HCT116 (cell line): ENCODE data around the gene KCND2. TPM values are rescaled to one million over a fixed set of nuclear protein-coding genes. Genes with fewer than 3 reads are reported as not detected.

Source experiments
- ATAC-seq: fragments of 200-7000 bp; cut with Tn5 transposase; 2 replicates; pipeline ENCODE4 v1.9.1; 2020; ENCODE audit warnings: mild to moderate bottlenecking, moderate library complexity
- BruUV-seq: library from RNA; stranded (reverse); fragments of 400-500 nt; replicated peaks from 2 replicates; lab custom pipeline; 2021; lab: Mats Ljungman, UMichigan
- CTCF ChIA-PET: fragments of 300-600 bp; sonication (Branson Sonifier 250); formaldehyde crosslinking; loops from one replicate; lab custom pipeline; 2021; ENCODE audit warnings: antibody characterized with exemption; lab: Charles Lee
- POLR2A ChIA-PET: fragments of 300-600, 350-600 bp; sonication (Branson Sonifier 250); formaldehyde crosslinking; loops from one replicate; lab custom pipeline; 2021; ENCODE audit warnings: antibody characterized with exemption; lab: Charles Lee
- RAD21 ChIA-PET, 2 experiments: fragments of 300-600 bp; sonication (Branson Sonifier 250); formaldehyde crosslinking; loops; one replicate each; lab custom pipeline; 2023; ENCODE audit warnings: low total read pairs in 2 of 2; ENCODE audit not compliant: uncharacterized antibody in 2 of 2, unreplicated experiment in 2 of 2, low non-redundant PET in 1 of 2; lab: Charles Lee
- DNase-seq: peaks from one replicate; pipeline ENCODE4 v3.0.0-alpha.2; 2010; ENCODE audit warnings: low read depth, low spot score
- H2AFZ ChIP-seq: fragments of 200-600 bp; shearing (Covaris generic), sonication (generic); 2 replicates; pipeline ENCODE4 v1.6.1; 2017; ENCODE audit warnings: low read depth, mixed run types, mixed read lengths, antibody characterized with exemption, low read length; ENCODE audit not compliant: poor library complexity, severe bottlenecking
- H3K27ac ChIP-seq: 2 replicates; pipeline ENCODE4 v1.5.1; 2012; ENCODE audit warnings: low read depth, low read length
- H3K27me3 ChIP-seq: fragments of 200-600 bp; sonication (generic); 2 replicates; pipeline ENCODE4 v1.6.1; 2016; ENCODE audit warnings: mixed run types, low read length, mixed read lengths; ENCODE audit not compliant: insufficient read depth
- H3K36me3 ChIP-seq, 2 experiments: fragments of 200-500 bp in 1 of 2; fragments of 200-600 bp in 1 of 2; sonication (Bioruptor generic) in 1 of 2; sonication (generic) in 1 of 2; 2 replicates each; pipeline versions ENCODE4 v1.5.1 to v1.6.1; 2014 to 2016; ENCODE audit warnings: low read length in 2 of 2, inconsistent platforms in 1 of 2, mixed read lengths in 1 of 2, mixed run types in 1 of 2; ENCODE audit not compliant: insufficient read depth in 2 of 2, control insufficient read depth in 1 of 2
- H3K4me1 ChIP-seq, 2 experiments: fragments of 200-600 bp in 1 of 2; sonication (generic) in 1 of 2; 2 replicates each; pipeline versions ENCODE4 v1.5.1 to v1.6.1; 2012 to 2017; ENCODE audit warnings: low read length in 2 of 2, inconsistent platforms in 1 of 2, mild to moderate bottlenecking in 1 of 2, mixed read lengths in 1 of 2, mixed run types in 1 of 2, moderate library complexity in 1 of 2; ENCODE audit not compliant: insufficient read depth in 2 of 2, control insufficient read depth in 1 of 2
- H3K4me2 ChIP-seq: fragments of 200-600 bp; sonication (generic); 2 replicates; pipeline ENCODE4 v1.6.1; 2017; ENCODE audit warnings: mixed run types, low read length, mixed read lengths
- H3K4me3 ChIP-seq, 2 experiments: fragments of 200-600 bp in 1 of 2; sonication (generic) in 1 of 2; replicated peaks in 1 of 2; 2 replicates each; pipeline ENCODE4 v1.5.1; 2011 to 2016; ENCODE audit warnings: low read length in 2 of 2, control low read depth in 1 of 2, low read depth in 1 of 2, mild to moderate bottlenecking in 1 of 2, mixed read lengths in 1 of 2, mixed run types in 1 of 2
- H3K79me2 ChIP-seq: fragments of 200-600 bp; sonication (generic); 2 replicates; pipeline ENCODE4 v1.6.1; 2017; ENCODE audit warnings: mild to moderate bottlenecking, mixed run types, low read length, moderate library complexity, mixed read lengths; ENCODE audit not compliant: insufficient read depth
- H3K9ac ChIP-seq: fragments of 200-600 bp; sonication (generic); 2 replicates; pipeline ENCODE4 v1.6.1; 2016; ENCODE audit warnings: low read length, mixed read lengths
- H3K9me2 ChIP-seq: fragments of 200-600 bp; sonication (generic), shearing (Covaris generic); 2 replicates; pipeline ENCODE4 v1.6.1; 2017; ENCODE audit warnings: mixed run types, mild to moderate bottlenecking, moderate library complexity; ENCODE audit not compliant: insufficient read depth
- H3K9me3 ChIP-seq, 2 experiments: fragments of 200-500 bp in 1 of 2; fragments of 200-600 bp in 1 of 2; sonication (Bioruptor generic) in 1 of 2; sonication (generic) in 1 of 2; 2 replicates each; pipeline ENCODE4 v1.6.1; 2014 to 2017; ENCODE audit warnings: low read length in 2 of 2, mixed read lengths in 2 of 2, inconsistent platforms in 1 of 2, low read depth in 1 of 2, mild to moderate bottlenecking in 1 of 2, mixed run types in 1 of 2, moderate library complexity in 1 of 2; ENCODE audit not compliant: control insufficient read depth in 1 of 2, insufficient read depth in 1 of 2
- H4K20me1 ChIP-seq: fragments of 200-600 bp; sonication (generic), shearing (Covaris generic); 2 replicates; pipeline ENCODE4 v1.6.1; 2017; ENCODE audit warnings: mixed run types, mild to moderate bottlenecking, moderate library complexity; ENCODE audit not compliant: insufficient read depth
- CBX3 ChIP-seq: IDR thresholded peaks from 2 replicates; pipeline ENCODE4 v1.6.1; 2012; ENCODE audit warnings: low read depth
- CTCF ChIP-seq, 3 experiments: fragments of 200-600 bp in 1 of 3; sonication (generic) in 1 of 3; IDR thresholded peaks in 2 of 3; conservative IDR thresholded peaks in 1 of 3; 2 replicates each; pipeline ENCODE4 v1.5.1; 2012 to 2017; ENCODE audit warnings: low read depth in 2 of 3, low read length in 2 of 3, antibody characterized with exemption in 1 of 3, borderline replicate concordance in 1 of 3, control low read depth in 1 of 3, mild to moderate bottlenecking in 1 of 3, mixed read lengths in 1 of 3, mixed run types in 1 of 3, moderate library complexity in 1 of 3; ENCODE audit not compliant: insufficient read depth in 1 of 3
- EZH2 ChIP-seq: fragments of 200-600 bp; sonication (generic); IDR thresholded peaks from 2 replicates; pipeline ENCODE4 v1.6.1; 2017; ENCODE audit warnings: antibody characterized with exemption, mixed run types
- EZH2phosphoT487 ChIP-seq: fragments of 200-600 bp; IDR thresholded peaks from 2 replicates; pipeline ENCODE4 v1.6.1; 2018; ENCODE audit warnings: antibody characterized with exemption, borderline replicate concordance
- FOSL1 ChIP-seq: IDR thresholded peaks from 2 replicates; pipeline ENCODE4 v1.6.1; 2012; ENCODE audit warnings: low read depth
- POLR2A ChIP-seq: IDR thresholded peaks from 2 replicates; pipeline ENCODE4 v1.7.0; 2011; ENCODE audit warnings: borderline replicate concordance; ENCODE audit not compliant: insufficient read depth, insufficient read length; ENCODE audit errors: extremely low read depth
- SP1 ChIP-seq: IDR thresholded peaks from 2 replicates; pipeline ENCODE4 v1.6.1; 2012; ENCODE audit warnings: low read depth
- SRF ChIP-seq: IDR thresholded peaks from 2 replicates; pipeline ENCODE4 v1.6.1; 2012; ENCODE audit warnings: low read depth
- ZNF274 ChIP-seq: fragments of 200-500 bp; sonication (Bioruptor generic); IDR thresholded peaks from 2 replicates; pipeline ENCODE4 v1.6.1; 2014; ENCODE audit warnings: mild to moderate bottlenecking, low read depth, low read length, inconsistent platforms
- intact Hi-C: fragments of 100-400 bp; cut with micrococcal nuclease; formaldehyde crosslinking; loops from 2 replicates; pipeline ENCODE4 v1.10.0; 2022
- total RNA-seq: library from RNA; stranded (reverse); gene quantifications from one replicate; pipeline ENCODE4 v1.2.1, GENCODE V29; 2021; ENCODE audit not compliant: unreplicated experiment
- TF ChIP-seq, protein P1 (sequence below): IDR thresholded peaks from 2 replicates; pipeline ENCODE4 v1.6.1; 2011; ENCODE audit warnings: mild to moderate bottlenecking, low read length, moderate library complexity; ENCODE audit not compliant: insufficient replicate concordance; ENCODE audit errors: extremely low read depth

KCND2 gene
- total RNA-seq, 1 experiment from 2014 or later = 0.05 TPM

DNA sequence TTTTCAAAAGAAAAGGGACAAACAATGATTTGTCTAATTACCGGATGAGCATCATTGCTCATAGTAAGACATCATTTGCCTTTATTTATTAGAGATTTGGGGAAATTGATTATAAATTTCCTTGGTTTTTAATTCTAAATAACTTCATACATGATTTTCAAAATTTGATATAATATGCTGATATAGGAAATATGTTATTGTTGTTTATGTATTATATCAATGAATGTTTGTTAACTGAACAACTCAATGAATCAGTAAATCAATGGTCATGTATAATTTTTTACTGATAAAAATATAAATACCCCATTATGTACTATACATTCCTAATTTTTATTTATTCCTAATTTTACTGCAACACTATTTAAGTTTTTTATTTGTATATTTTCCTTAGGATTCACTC lies 327.6 kb downstream of the KCND2 start:
- Histone ChIP-seq H3K9ac (no peak overlapping the region), H3K4me1 (no peaks in the 10 kb centered on the region), H3K27me3 (no peaks in the 10 kb centered on the region), H2AFZ (no peak overlapping the region), H3K4me2 (no peak overlapping the region), H3K36me3 (no peaks in the 10 kb centered on the region), H3K27ac (no peak overlapping the region), H3K4me3 (no peak overlapping the region), H3K9me3 (no peaks in the 10 kb centered on the region), H4K20me1 (no peaks in the 10 kb centered on the region), H3K79me2 (no peaks in the 10 kb centered on the region), H3K9me2 (no peaks in the 10 kb centered on the region)
- no TSS peak for BruUV-seq
- intact Hi-C loops = no loop called here
- DNase-seq (no peak), ATAC-seq (no peak)
- TF ChIP-seq EZH2phosphoT487 (no peak), SP1 (no peak), SRF (no peak), CBX3 (no peak), ZNF274 (no peak)
- TF ChIP-seq, protein P1, sequence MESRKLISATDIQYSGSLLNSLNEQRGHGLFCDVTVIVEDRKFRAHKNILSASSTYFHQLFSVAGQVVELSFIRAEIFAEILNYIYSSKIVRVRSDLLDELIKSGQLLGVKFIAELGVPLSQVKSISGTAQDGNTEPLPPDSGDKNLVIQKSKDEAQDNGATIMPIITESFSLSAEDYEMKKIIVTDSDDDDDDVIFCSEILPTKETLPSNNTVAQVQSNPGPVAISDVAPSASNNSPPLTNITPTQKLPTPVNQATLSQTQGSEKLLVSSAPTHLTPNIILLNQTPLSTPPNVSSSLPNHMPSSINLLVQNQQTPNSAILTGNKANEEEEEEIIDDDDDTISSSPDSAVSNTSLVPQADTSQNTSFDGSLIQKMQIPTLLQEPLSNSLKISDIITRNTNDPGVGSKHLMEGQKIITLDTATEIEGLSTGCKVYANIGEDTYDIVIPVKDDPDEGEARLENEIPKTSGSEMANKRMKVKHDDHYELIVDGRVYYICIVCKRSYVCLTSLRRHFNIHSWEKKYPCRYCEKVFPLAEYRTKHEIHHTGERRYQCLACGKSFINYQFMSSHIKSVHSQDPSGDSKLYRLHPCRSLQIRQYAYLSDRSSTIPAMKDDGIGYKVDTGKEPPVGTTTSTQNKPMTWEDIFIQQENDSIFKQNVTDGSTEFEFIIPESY = no peak
- ChIA-PET CTCF (no interaction called here), POLR2A (no interaction called here), RAD21 (no interaction called here)

GRCh38 chr7:120603366-120603765 lies 330.4 kb downstream of the KCND2 start:
- Histone ChIP-seq H4K20me1 (no peaks in the 10 kb centered on the region), H3K4me1 (no peaks in the 10 kb centered on the region), H3K9ac (no peak overlapping the region), H3K4me2 (no peak overlapping the region), H3K9me2 (no peaks in the 10 kb centered on the region), H3K36me3 (no peaks in the 10 kb centered on the region), H3K27me3 (no peaks in the 10 kb centered on the region), H2AFZ (no peak overlapping the region), H3K27ac (no peak overlapping the region), H3K4me3 (no peak overlapping the region), H3K79me2 (no peaks in the 10 kb centered on the region), H3K9me3 (no peaks in the 10 kb centered on the region)
- ATAC-seq (no peak), DNase-seq (no peak)
- BruUV-seq = no TSS peak
- ChIA-PET RAD21 (no interaction called here), CTCF (no interaction called here), POLR2A (no interaction called here)
- intact Hi-C loops = no loop called here
- TF ChIP-seq EZH2 (no peak), FOSL1 (no peak), CTCF (IDR thresholded peaks at IDR 0.05 in 2 of 3, conservative IDR thresholded peaks at IDR 0.05 in 1 of 3; ENCODE audit: borderline replicate concordance in 1 of 3, insufficient read depth in 1 of 3, low read depth in 2 of 3, low read length in 2 of 3) (no peak), EZH2phosphoT487 (no peak), POLR2A (no peak)
- TF ChIP-seq, protein P1 = no peak
